Natural killer cell (primary cell): ENCODE data around the gene MIPEP. TPM values are rescaled to one million over a fixed set of nuclear protein-coding genes. Genes with fewer than 3 reads are reported as not detected.

Experiments used
- ATAC-seq, 3 donors: fragments of 150-1000 bp in 2 of 3; fragments of 200-7000 bp in 1 of 3; cut with Tn5 transposase; 1 replicate in 1 of 3; 2 replicates in 2 of 3; pipeline ENCODE4 v1.10.0; 2021; ENCODE audit warnings: mild to moderate bottlenecking in 2 of 3, moderate library complexity in 2 of 3
- DNase-seq, 2 donors: peaks; one replicate each; pipeline versions ENCODE4 v3.0.0 to v3.0.0-alpha.2; 2013 to 2021; ENCODE audit warnings: mixed read lengths in 1 of 2
- H3K27ac ChIP-seq: one replicate; pipeline ENCODE4 v1.5.1; 2013; ENCODE audit warnings: mild to moderate bottlenecking, low read length
- H3K27me3 ChIP-seq: one replicate; pipeline ENCODE4 v1.6.1; 2013; ENCODE audit warnings: low read length; ENCODE audit not compliant: control insufficient read depth, insufficient read depth
- H3K36me3 ChIP-seq: one replicate; pipeline ENCODE4 v1.6.1; 2013; ENCODE audit warnings: low read length; ENCODE audit not compliant: control insufficient read depth, insufficient read depth
- H3K4me1 ChIP-seq: one replicate; pipeline ENCODE4 v1.6.1; 2013; ENCODE audit warnings: low read length; ENCODE audit not compliant: control insufficient read depth, insufficient read depth
- H3K4me3 ChIP-seq: one replicate; pipeline ENCODE4 v1.5.1; 2013; ENCODE audit warnings: low read length
- H3K9me3 ChIP-seq: one replicate; pipeline ENCODE4 v1.6.1; 2013; ENCODE audit warnings: low read length; ENCODE audit not compliant: control insufficient read depth, insufficient read depth
- H3K27ac Mint-ChIP-seq, 2 donors: one replicate each; pipeline ENCODE4 v1.8.0; 2022; ENCODE audit warnings: mild to moderate bottlenecking in 2 of 2, mixed read lengths in 2 of 2, moderate library complexity in 1 of 2
- H3K27me3 Mint-ChIP-seq, 2 donors: one replicate each; pipeline ENCODE4 v1.8.0; 2022; ENCODE audit warnings: low read depth in 2 of 2, mixed read lengths in 2 of 2
- H3K36me3 Mint-ChIP-seq: one replicate; pipeline ENCODE4 v1.8.0; 2022; ENCODE audit warnings: mixed read lengths
- H3K4me1 Mint-ChIP-seq, 2 donors: one replicate each; pipeline ENCODE4 v1.8.0; 2022; ENCODE audit warnings: mixed read lengths in 2 of 2
- H3K4me3 Mint-ChIP-seq: one replicate; pipeline ENCODE4 v1.8.0; 2022; ENCODE audit warnings: mild to moderate bottlenecking, moderate library complexity, mixed read lengths
- H3K9me3 Mint-ChIP-seq, 2 donors: one replicate each; pipeline ENCODE4 v1.8.0; 2022; ENCODE audit warnings: mixed read lengths in 2 of 2
- CTCF ChIP-seq: fragments of 200-600 bp; IDR thresholded peaks from one replicate; pipeline ENCODE4 v1.8.0; 2022; ENCODE audit warnings: antibody characterized with exemption
- WGBS: methylation state at CpG from one replicate; pipeline ENCODE4 v1.1.7; 2013; ENCODE audit warnings: missing lambda C conversion rate; ENCODE audit not compliant: insufficient coverage; 5-methylcytosine and 5-hydroxymethylcytosine counted together
- intact Hi-C: fragments of 100-400 bp; cut with micrococcal nuclease; formaldehyde crosslinking; loops from one replicate; pipeline ENCODE4 v1.14.2; 2022
- total RNA-seq, 4 donors: library from RNA; stranded (reverse); fragments of 120-200 nt in 1 of 4; gene quantifications; one replicate each; pipeline versions ENCODE4 v1.2.3 to v1.2.4, GENCODE V29; 2013 to 2022

Gene MIPEP
- total RNA-seq, 3 donors from 2014 or later (not counting 1 experiment from before 2014, with no cell fraction given): 9.7 to 10.1 (median 9.7) TPM

- H3K4me3 ChIP-seq: no peak overlapping the region
- Mint-ChIP-seq H3K36me3 (peaks cover 6% of the 10 kb centered on the region), H3K27me3 (peaks cover 10 to 21% of the 10 kb centered on the region in 2 donors), H3K4me3 (no peak overlapping the region), H3K27ac (no peak overlapping the region), H3K9me3 (no peaks in the 10 kb centered on the region), H3K4me1 (no peaks in the 10 kb centered on the region)
- intact Hi-C loops: no loop called here
- H3K36me3 ChIP-seq: no peaks in the 10 kb centered on the region
- TF ChIP-seq CTCF: no peak
- H3K27me3 ChIP-seq: no peaks in the 10 kb centered on the region
- H3K4me1 ChIP-seq: no peaks in the 10 kb centered on the region
- H3K9me3 ChIP-seq: no peaks in the 10 kb centered on the region
- DNase-seq: no peak
- WGBS: 100% methylated on average over 1 of the region's 1 CpG
- no peak for ATAC-seq
- no peak overlapping the region for H3K27ac ChIP-seq
Measured at GRCh38 chr13:23685416-23685815, 203.8 kb downstream of the MIPEP start.

- Mint-ChIP-seq H3K27ac (no peak overlapping the region), H3K9me3 (no peaks in the 10 kb centered on the region), H3K4me1 (no peaks in the 10 kb centered on the region), H3K4me3 (no peak overlapping the region), H3K36me3 (peaks cover 6% of the 10 kb centered on the region), H3K27me3 (peaks cover 10 to 21% of the 10 kb centered on the region in 2 donors)
- DNase-seq: no peak
- no peaks in the 10 kb centered on the region for H3K27me3 ChIP-seq
- no peak for TF ChIP-seq CTCF
- H3K4me3 ChIP-seq: no peak overlapping the region
- H3K4me1 ChIP-seq: no peaks in the 10 kb centered on the region
- intact Hi-C loops: no loop called here
- H3K9me3 ChIP-seq: no peaks in the 10 kb centered on the region
- 93% methylated on average over 2 of the region's 2 CpGs for WGBS
- no peak overlapping the region for H3K27ac ChIP-seq
- no peak for ATAC-seq
- H3K36me3 ChIP-seq: no peaks in the 10 kb centered on the region
Measured at GRCh38 chr13:23684647-23685046, 204.6 kb downstream of the MIPEP start.

GRCh38 chr13:23683084-23683483, 206.1 kb downstream of the MIPEP start:
- peaks cover 12 to 21% of the 10 kb centered on the region in 2 donors for H3K27me3 Mint-ChIP-seq
- H3K9me3 Mint-ChIP-seq: no peaks in the 10 kb centered on the region

More at GRCh38 chr13:23683084-23683483, 206.1 kb downstream of the MIPEP start:
- Mint-ChIP-seq H3K27ac (no peak overlapping the region), H3K4me3 (no peak overlapping the region), H3K36me3 (peaks cover 6% of the 10 kb centered on the region), H3K4me1 (peaks cover 0 to 6% of the 10 kb centered on the region in 2 donors)
- Histone ChIP-seq H3K4me3 (no peak overlapping the region), H3K36me3 (no peaks in the 10 kb centered on the region), H3K4me1 (no peaks in the 10 kb centered on the region), H3K27ac (no peak overlapping the region), H3K9me3 (no peaks in the 10 kb centered on the region), H3K27me3 (no peaks in the 10 kb centered on the region)
- DNase-seq: no peak
- no peak for ATAC-seq
- TF ChIP-seq CTCF: no peak
- intact Hi-C loops: no loop called here
- WGBS: 80% methylated on average over 4 of the region's 4 CpGs
